Measurements from ENCODE around the gene UCHL3.

The UCHL3 gene

DNA sequence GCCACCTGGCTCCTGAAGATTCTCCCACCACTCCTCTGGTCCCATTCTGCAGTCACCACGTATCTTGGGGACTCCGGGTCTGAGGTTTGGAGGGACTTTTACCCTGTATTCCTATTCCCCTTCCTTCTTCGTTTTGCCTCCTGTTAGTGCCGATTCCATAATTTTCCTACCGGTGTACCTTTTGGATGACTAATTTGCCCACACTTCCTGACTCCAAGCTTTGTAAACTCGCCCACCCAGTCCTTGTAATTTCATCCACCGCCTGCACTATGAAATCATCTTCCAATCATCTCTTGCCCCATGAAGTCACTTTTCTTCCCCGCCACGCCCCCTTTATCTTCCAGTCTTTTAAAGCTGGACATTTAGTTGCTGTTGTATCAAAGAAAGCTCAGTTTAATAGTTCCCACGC, 572 bp downstream of the UCHL3 start:
- DNase-seq, result no peak

- no peak for DNase-seq
Observed at GRCh38 chr13:75554464-75554863, 4.9 kb downstream of the UCHL3 start.

GRCh38 chr13:75554981-75555380, 5.4 kb downstream of the UCHL3 start:
- no peak for DNase-seq

GRCh38 chr13:75555836-75556235, 6.2 kb downstream of the UCHL3 start:
- DNase-seq, result no peak

GRCh38 chr13:75556961-75557360, 7.4 kb downstream of the UCHL3 start:
- no peak for DNase-seq

DNA sequence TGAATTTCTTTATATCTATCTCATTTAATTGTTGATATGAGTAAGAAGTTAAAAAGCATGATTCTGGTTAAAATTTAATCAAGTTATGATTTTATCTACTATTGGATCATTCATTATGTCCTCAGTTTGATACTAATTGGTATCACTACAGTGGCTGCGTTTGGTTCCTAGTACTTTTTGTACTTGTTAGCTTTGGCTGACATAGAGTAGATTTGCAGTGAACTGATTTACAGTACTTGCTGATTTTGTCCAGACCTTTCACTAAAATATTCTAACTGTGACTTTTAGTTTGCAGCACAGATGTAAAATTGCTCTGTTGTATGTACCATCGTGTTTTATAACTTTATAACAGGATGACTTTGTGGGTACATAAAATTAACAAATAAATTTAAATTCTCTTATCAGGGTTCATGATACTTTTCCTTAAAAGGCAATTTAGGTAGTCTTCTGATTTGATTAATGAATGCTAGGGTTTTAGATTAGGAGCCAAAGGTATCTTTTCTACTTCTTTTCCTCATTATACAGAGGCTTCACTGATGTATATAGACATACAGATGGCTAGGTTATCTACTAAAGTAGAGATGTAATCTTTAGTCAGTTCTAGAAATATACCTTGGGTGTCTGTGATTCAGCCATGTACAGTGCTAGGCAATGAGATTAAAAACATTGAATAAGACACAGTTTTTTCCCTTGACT, 8.7 kb downstream of the UCHL3 start:
- DNase-seq, result no peak

- no peak for DNase-seq
Observed at GRCh38 chr13:75566658-75567057, 17.1 kb downstream of the UCHL3 start.

DNA sequence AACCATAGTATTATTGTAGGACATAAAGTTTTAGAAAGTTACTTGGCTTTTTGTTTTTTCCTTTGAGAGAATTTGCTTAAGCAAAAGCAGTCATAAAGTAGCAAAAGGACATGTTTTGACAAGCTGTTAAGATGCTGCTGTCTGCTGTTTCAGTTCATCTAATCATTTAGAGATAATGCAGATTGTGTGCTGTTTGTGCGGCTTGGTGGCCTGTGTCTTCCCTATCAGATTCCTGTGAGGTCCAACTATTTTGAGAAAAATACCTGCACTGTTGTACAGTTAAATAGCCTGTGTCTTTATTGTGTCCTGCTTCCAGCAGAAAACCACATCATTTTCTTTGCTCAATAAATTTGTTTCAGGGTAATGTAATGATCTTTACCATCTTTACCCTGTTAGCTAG, 20.0 kb downstream of the UCHL3 start:
- DNase-seq, result no peak

DNA sequence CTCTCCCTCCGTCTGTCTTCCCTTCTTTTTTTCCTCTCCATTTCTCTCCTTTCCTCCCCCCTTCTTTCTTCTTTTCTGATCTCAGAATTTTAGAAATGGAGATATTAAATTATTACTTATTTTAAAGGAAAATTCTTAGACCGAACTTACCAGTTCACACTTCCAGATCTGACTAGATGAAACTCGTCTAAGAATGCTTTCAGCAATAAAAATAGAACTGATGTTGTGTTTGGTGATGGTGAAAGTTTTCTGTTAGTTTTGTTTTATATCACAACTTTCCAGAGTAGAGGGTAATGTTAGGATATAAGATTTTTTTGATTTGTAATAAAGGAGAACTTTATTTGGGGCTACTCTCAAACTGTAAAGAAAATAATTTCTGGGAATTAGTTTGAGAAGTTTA, 29.9 kb downstream of the UCHL3 start:
- no peak for DNase-seq

GRCh38 chr13:75581874-75582640, 32.5 kb downstream of the UCHL3 start:
- DNase-seq, result no peak

DNA sequence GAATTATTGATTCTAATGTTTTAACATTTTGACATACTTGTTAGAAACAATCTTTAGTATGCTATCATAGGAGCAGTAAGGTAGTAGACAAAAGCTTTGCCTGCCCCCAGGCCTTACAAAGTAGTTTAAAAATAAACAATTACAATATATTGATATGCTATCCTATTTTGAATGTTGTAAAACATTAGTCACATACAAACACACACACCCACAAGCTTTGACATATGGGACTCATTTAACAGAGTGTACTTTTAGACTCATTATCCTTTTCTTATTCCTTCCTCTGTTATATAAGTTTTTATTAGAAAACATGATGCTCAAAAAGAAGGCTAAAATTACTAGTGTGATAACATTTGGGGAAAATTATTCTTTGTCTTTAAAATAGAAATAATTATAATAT, 33.5 kb downstream of the UCHL3 start:
- no peak for DNase-seq

DNA sequence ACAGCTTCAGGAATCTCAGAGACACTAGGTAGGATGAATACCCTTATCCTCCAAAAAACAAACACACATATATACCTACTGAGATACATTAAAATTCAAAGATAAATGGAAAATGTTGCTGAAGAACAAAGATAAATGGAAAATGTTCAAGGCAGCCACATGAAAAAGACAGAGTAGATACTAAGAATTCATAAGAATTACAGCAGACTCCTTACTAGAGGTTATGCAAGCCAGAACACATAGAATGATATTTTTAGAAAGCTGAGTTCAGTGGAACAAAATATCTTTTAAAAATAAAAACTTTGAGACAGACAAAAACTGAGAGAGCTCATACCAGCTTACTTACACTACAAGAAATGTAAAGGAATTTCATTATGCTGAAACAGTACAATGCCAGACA, 35.6 kb downstream of the UCHL3 start:
- DNase-seq, result no peak

DNA sequence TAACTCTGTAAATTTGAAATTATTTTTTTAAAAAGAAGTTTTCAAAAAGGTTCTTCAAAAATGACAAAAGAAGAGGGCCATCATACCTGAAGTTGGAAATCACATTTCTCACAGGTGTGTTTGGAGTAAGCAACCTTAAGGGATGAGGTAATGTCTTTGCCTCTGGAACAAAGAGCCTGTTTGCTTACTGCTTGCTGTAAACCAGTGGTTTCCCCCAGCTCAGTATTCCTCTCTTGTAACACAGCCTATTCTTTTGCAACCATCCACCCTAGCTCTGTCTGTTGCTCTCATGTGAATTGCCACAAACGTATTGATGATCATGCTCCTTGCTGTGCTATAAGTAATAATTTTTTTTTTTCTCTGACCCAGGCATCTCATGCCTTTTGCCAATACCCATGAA, 38.1 kb downstream of the UCHL3 start:
- no peak for DNase-seq

DNA sequence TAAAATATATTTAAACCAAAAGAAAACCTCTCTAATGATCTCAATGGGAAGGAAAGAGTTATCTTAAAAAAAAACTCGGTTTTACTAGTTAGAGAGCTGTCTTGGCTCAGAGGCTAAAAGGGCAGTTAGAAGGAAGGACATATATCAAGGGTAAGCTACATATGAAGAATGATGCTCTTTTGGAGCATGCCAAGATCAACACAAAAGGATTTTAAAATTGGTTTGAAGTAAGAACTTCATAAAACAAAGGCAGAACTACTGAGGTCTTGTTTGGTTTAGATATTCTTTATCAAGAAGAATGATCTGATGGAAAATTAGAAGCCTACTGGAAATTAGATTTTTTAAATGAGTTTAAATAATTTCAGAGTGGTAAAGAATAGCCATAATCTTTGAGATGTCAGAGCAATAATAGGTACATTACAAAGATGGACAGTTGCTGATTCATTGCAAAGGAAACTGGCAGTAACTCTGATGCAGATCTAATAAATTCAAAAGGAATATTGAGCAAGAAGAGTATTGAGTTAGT, 47.1 kb downstream of the UCHL3 start:
- DNase-seq, result no peak

- no peak for DNase-seq
Observed at GRCh38 chr13:75600371-75600770, 50.8 kb downstream of the UCHL3 start.

DNA sequence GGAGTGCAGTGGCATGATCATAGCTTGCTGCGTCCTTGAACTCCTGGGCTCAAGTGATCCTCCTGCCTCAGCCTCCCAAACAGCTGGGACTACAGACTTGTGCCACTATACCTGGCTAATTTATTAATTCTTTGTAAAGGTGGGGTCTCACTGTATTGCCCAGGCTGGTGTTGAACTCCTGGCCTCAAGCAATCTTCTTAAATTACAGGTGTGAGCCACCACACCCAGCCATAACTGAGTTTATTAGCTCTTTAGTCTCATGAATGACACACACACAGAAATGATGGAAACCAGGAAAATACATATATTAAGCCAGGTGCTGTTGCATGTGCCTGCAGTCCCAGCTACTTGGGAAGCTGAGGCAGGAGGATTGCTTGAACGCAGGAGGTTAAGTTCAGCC, 53.4 kb downstream of the UCHL3 start:
- DNase-seq, result no peak

- no peak for DNase-seq
Observed at GRCh38 chr13:75607447-75607846, 57.9 kb downstream of the UCHL3 start.

- no peak for DNase-seq
Observed at GRCh38 chr13:75610466-75610865, 60.9 kb downstream of the UCHL3 start.

DNA sequence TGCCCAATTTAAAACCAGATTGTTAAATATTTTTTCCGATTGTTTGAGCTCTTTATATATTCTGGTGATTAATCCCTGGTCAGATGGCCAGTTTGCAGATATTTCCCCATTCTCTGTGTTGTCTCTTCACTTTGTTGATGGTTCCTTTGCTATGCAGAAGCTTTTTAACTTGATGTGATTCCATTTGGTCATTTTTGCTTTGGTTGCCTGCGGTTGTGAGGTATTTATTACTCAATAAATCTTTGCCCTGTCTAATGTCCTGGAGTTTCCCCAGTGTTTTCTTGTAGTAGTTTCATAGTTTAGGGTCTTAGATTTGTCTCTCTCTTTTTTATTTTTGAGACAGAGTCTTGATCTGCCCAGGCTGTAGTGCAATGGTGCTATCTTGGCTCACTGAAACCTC, 62.8 kb downstream of the UCHL3 start:
- no peak for DNase-seq

- no peak for DNase-seq
Observed at GRCh38 chr13:75617230-75617629, 67.6 kb downstream of the UCHL3 start.

GRCh38 chr13:75618308-75618707, 68.7 kb downstream of the UCHL3 start:
- no peak for DNase-seq

DNA sequence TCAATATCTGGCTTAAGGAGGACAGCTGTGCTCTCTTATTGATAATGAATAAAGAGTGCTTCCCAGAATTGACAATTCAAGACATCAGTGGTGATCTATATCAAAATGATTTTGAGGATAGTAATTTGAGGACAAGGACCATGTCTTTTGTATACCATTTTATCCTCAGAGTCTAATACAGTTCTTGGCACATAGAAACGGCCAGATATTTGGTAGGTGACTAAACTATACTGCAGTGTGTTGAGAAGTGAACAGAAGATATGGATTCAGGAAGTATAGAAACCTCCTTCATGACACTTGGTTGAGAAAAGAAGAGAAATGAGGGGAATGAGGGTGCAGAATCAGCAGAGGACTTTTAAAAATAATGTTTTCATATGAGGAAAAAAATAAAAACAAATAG, 70.4 kb downstream of the UCHL3 start:
- DNase-seq, result no peak

GRCh38 chr13:75621147-75621546, 71.6 kb downstream of the UCHL3 start:
- no peak for DNase-seq

DNA sequence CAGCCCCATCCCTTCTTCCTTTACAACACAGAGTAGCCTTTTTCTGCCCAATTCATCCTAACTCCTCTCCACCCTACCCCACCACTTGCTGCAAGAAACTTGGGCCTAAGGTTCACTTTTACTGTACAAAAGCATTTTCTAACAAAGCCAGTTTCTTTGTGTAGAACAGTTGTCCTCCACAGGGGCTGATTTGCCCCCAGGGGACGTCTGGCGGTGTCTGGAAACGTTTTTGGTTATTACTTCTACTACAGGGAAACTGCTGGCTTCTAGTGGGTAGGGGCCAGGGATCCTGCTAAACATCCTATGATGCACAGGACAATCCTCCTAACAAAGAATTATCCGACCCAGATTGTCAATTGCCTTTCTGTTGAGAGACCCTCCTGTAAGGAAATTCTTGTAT, 79.2 kb downstream of the UCHL3 start:
- DNase-seq, result no peak
